ENCODE measurements around the gene KDM4B.

- peak; percentile 94 for TF ChIP-seq CTCF (IDR thresholded peaks at IDR 0.05; ENCODE audit: low read depth, low read length, poor library complexity, severe bottlenecking)
- TF ChIP-seq EZH2phosphoT487 (IDR thresholded peaks at IDR 0.05; ENCODE audit: borderline replicate concordance, low read length): no peak
Measured at GRCh38 chr19:5170329-5170745, 201.4 kb downstream of the KDM4B start.
